ENCODE data around the gene ADCY9.
"Not testable (repeated sequence)": the region's sequence is repeated elsewhere in the genome, so short reads cannot be mapped to it uniquely, and the experiment has no call there.

ADCY9 gene

DNA sequence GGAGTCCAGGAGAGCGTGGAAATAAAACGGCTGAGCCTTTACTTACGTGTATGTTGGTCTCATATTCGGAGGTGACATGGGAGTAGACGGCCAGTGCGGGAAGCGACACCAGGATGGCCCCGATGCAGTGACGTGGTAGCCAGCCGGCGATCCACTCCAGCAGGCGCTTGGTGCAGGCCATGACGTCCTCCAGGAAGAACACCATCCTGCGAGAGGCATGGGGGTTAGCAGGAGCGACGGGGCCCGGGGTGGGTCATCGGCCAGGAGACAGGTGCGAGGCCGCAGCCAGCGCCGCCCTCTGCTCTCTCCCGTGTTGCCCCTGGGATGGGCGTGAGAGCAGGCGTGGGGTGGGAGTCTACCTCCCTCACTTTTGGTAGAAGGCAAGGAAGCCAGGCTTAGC, 137.2 kb downstream of the ADCY9 start:
- DNase-seq (ENCODE audit: low read depth, low spot score) = no peak

DNA sequence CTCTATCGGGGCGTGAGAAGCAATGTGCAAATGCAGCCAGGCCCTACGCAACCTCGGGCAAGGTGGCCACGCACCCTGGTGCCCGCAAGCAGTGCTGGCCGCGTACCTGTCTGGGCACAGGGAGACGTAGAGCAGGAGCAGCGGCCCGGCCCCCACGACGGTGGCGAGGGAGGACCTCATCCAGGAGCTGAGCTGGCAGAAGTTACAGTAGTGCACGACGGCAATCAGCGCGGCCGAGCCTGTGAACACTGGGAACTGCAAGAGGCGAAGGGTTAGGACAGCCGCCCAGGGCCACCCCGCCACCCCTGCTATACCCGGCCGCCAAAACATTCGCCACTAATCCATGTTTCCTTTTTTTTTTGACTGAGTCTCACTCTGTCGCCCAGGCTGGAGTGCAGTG, 138.9 kb downstream of the ADCY9 start:
- no peak for DNase-seq (ENCODE audit: low read depth, low spot score)

DNA sequence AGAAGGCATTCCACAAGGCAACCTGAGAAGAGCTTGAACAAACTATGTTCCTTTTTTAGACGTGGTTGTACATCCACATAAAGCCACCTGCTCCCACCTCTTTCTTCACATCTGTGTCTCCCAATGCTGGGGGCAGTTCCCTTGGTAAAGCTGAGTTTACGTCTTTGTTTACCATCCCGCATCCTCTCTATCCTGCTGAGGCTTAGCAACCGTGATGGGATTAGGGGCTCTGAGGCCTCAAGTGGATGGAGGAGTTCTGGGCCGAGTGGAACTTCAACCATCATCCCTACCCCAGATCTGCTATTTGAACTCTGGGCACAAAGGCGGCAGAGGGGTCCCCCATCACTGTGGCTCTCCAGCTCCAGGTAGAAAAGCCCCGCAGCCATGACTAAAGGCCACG, 141.5 kb downstream of the ADCY9 start:
- no peak for DNase-seq (ENCODE audit: low read depth, low spot score)

DNA sequence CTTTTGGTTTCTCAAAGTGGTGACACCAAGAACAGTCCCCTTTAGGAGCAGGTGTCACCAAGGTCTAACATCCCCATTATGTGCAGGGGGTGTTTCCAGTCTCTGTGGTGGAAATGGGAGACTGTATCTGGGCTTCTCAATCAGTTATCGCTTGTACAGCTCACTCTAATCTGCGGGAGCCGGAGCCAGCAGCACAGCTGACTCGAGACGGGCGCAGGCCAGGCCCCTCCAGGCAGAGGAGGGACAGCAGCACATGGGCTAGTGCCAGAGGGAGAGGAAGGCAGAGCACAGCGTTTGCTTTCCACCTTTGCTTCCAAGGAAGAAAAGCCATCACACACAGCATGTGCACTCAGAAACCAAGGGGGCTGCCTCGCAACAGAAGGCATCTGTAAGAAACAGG, 144.5 kb downstream of the ADCY9 start:
- no peak for DNase-seq (ENCODE audit: low read depth, low spot score)

DNA sequence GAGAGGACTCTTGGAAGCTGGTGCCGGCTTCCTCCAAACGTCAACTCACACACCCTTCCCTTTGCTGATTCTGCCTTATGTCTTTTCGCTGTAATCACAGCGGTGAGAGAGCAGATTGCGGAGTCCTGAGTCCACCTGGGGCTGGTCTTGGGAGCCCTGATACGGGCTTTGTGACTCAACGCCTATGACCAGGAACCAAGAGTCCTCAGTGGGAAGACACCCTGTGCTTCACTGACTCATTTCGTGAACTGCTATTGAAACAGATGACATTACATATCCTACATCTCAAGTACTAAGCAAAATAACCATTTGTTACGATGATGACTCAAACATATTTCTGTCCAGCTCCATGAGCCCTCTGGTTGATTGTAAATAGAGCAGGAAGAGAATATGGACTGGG, 145.0 kb downstream of the ADCY9 start:
- DNase-seq (ENCODE audit: low read depth, low spot score) = peak; percentile 35

GRCh38 chr16:3968551-3968950, 147.7 kb downstream of the ADCY9 start:
- no peak for DNase-seq (ENCODE audit: low read depth, low spot score)

DNA sequence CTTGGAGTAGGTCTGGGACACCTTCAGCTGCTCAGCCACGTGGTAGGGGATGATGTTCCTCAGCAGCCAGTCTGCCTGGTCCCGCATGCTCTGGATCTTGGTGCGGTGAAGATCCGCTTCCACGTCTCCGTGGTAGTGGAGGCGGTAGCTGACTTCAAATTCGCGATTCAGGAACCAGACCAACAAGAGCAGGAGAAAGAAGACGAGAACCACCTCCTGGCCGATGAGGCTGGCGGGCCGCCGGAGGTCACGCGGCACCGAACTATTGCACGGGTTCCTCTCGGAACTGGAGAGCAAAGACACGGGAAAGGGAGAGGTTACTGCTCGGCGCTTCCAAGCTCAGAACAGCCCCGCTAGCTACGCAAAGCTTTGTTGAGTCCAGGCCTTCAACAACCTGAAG, 149.6 kb downstream of the ADCY9 start:
- DNase-seq (ENCODE audit: low read depth, low spot score) = no peak

GRCh38 chr16:3965781-3966582, 150.3 kb downstream of the ADCY9 start:
- DNase-seq (ENCODE audit: low read depth, low spot score) = no peak

GRCh38 chr16:3965306-3965705, 150.9 kb downstream of the ADCY9 start:
- no peak for DNase-seq (ENCODE audit: low read depth, low spot score)

DNA sequence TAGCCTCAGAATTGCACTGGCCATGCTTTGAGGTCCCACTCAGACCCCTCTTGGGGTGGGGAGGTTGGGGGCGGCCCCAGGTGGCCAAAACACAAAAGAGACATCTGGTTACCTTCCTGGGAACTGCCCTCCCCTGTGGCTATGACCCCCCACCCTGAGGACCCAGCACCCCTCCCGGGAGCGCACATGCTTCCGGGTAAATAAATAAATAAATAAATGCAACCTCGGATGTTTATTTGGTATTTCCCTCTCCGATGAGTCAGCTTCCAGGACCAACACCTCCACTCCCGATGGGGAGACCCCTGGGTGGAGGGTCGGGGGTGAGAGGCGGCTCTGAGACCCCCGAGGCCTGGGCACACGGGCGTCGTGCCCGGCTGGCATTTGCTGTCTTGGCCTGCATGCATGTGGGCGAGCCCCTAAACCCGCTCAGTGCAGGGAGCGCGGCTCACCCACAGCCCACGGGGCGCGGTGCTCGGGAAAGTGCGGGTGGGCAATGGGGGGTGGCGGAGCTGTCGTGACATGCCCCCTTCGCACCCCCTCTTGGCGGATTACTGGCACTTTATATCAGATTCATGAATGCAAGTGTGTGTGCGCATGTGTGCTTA, 151.5 kb downstream of the ADCY9 start:
- no peak for DNase-seq (ENCODE audit: low read depth, low spot score)

DNA sequence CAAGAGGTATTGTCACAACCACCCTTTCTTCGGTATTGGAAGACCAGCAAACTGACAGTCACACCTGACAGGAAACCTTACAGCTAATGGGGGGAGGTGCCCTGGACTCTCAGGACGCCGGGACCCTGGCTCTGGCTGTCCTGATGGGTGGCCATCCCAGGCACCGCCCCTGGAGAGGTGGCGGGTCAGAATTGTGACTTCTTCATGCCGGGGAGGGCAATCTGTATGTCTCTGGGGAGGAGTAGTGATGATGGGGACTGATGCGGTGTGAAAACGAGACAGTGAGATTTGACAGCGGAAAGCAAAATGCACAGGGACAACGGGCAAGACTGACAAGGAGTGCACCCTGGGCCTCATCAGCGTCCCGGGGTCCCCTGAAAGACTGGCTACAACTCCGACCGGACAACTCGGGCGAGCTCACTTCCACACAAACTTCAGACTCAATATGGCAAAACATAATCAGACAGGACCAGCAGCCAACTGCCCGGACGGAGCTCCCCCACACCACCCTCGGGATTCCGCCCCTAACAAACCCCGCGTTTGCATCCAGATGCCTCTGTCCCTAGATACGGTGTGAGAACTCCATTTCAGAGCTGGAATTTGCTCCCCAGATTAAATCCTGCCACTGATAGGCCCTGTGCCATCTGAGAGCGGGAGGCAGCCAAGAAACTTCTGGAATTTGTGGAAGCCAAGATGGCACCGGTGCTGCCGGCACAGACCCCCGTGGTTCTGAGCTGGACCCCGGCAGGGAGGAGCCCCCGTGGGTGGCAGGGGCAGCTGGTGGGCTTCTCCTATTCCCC, 152.2 kb downstream of the ADCY9 start:
- DNase-seq (ENCODE audit: low read depth, low spot score) = no peak

DNA sequence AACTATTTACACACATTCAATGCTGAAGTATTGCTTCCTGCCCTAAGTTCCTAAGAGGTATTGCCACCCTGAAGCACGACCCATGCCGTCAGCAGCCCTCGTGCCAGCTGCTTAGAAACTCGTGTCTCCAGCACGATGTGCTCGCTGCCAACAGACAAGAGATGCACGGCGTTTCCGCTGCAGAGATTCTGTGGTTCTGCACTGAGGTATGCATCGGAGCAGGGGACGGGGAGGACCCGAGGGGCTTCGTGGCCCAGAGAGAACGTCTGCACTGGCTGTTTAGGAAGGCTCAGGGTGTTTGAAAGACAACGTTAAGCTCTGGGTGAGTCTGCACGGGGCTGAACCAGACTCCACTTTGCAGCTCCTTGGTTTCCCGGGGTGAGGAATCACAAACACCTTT, 153.0 kb downstream of the ADCY9 start:
- no peak for DNase-seq (ENCODE audit: low read depth, low spot score)

DNA sequence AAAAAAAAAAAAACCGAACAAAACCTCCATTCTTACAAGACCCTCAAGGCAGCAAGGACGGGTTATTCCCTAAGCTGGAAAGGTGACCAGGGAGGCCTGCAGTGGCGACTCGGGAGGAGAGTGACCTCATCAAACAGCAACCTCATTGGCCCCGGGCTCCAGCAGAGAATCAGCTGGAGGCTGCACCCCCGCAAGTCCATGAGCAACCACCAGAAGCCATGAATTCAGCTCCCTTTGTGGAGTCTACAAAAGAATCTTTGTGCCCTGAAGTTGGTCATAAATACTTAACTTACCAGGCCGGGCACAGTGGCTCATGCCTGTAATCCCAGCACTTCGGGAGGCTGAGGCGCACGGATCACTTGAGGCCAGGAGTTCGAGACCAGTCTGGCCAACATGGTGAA, 154.8 kb downstream of the ADCY9 start:
- no peak for DNase-seq (ENCODE audit: low read depth, low spot score)

GRCh38 chr16:3959926-3960590, 156.2 kb downstream of the ADCY9 start:
- DNase-seq (ENCODE audit: low read depth, low spot score) = not testable (repeated sequence)

DNA sequence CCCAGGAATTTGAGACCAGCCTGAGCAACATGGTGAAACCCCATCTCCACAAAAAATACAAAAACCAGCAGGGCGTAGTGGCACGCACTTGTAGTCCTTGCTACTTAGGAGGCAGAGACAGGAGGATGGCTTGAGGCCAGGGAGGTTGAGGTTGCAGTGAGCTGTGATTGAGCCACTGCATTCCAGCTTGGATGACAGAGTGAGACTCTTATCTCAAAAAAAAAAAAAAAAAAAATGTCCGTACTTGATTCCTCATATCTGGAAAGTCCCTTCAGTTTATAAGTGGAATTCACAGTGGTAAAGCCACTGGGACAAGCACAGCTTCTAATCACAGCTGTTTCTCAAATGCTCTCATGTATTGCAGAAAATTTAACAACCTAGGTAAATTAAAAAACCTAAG, 157.1 kb downstream of the ADCY9 start:
- DNase-seq (ENCODE audit: low read depth, low spot score) = no peak

DNA sequence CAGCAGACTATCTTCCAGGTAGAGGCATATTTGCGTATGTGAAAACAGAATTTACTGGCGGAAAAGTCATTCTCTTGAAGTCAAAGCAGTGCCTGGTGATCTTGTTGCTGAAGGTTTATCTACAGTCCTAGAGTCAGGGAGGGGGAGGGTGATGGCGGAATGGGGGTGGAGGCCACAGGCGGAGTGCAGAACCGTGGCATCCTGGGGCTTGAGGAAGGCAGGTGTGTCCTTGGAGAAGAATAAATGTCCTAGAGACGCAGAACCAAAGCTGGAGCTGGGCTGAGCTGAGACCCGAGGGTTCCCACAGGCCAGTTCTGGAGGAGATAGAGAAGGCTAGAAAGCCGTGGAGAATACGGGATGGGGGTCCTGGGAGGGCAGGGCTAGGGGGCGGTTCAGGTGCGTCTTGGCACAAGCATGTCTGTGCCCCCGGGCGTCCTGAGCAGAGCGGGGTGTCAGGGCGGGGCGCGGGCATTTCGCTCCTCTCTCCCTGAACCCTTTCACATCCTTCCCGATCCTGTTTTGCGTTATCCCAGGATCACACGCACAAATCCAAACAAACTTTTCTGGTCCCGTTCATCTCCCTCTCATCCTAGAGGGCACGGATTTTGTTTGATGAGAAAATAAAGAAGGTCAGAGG, 158.8 kb downstream of the ADCY9 start:
- no peak for DNase-seq (ENCODE audit: low read depth, low spot score)

DNA sequence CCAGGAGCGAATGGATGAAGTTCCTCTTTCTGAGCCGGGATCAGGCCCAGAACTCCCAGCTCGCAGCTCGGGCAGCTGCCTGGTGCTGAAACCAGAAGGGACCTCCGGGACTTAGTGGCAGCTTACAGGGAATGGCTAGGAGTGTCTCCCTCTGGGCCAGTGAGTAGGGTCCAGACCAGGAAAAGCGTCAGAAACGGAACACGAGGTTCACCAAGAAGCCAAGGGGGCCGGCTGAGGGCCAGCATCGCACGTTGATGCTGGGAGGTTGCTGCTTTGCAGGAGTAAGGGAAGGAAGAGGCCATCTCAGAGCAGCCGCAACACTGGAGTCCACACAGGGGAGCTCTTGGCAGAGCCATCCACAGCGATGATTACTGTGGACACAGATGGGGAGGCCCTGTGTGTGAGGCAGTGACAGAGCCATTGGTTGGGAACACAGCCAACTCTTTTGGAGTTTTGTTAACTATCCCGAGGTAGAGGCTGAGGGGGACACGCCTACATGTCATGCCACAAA, 161.8 kb downstream of the ADCY9 start:
- no peak for DNase-seq (ENCODE audit: low read depth, low spot score)

DNA sequence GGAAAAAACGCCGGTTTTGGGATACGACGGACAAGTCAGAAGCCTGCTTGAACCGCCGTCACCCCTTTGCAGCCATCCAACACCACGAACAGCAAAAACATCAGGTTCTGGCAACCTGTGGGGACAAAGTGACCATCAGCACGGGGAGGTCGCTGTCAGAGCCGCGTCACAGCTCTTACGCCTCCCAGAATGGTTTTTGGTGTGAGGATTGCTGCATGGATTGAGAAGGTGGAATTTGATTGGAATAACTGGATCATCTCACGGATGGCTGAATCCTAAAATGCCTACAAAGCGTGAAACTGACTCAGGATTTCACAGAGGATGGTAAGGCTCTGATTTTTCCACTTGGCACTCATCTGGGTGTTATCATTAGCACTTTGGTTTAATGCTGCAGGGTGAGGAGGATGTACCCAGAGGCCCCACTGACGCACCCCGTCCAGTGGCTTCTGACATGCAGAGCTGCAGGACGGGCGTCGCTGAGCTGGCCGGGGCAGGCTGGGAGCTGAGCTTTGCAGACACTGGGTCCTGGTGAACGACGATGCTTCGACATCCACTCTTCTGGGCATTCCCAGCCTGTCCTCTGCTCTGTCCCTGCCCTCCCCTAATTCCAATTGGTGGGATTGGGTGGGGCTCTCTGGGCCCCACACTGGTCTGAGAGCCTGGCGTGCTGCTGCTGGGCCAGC, 162.4 kb downstream of the ADCY9 start:
- no peak for DNase-seq (ENCODE audit: low read depth, low spot score)

DNA sequence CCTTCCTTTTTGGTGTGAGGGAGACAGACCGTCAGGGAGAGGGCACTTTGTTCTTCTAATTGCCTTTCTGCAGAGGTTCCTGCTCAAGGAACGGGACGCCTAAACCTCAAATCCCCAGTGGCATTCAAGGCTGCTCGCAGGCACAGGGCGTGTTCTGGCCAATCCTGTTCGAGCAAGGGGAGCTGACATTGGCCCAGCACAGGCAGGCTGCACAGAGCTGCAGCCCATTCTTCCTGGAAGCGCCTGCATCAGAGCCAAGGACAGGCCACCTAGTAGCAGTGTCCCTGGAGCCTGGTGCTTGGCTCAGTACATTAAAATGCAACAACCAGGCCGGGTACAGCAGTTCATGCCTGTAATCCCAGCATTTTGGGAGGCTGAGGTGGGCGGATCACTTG, 163.5 kb downstream of the ADCY9 start:
- no peak for DNase-seq (ENCODE audit: low read depth, low spot score)

GRCh38 chr16:3951861-3952736, 164.1 kb downstream of the ADCY9 start:
- no peak for DNase-seq (ENCODE audit: low read depth, low spot score)
